Neutrophil (primary cell): ENCODE results near the gene MOAP1.
"Not testable (repeated sequence)": the region's sequence is repeated elsewhere in the genome, so short reads cannot be mapped to it uniquely, and the experiment has no call there.

Experiments used
- H3K27ac ChIP-seq: fragments of 200-600 bp; sonication (generic); 2 replicates; pipeline ENCODE4 v1.5.1; 2016; ENCODE audit warnings: mild to moderate bottlenecking, moderate library complexity
- H3K27me3 ChIP-seq: fragments of 200-600 bp; sonication (generic); 2 replicates; pipeline ENCODE4 v1.6.0; 2016; ENCODE audit warnings: mild to moderate bottlenecking
- H3K36me3 ChIP-seq: fragments of 200-600 bp; sonication (generic); 2 replicates; pipeline ENCODE4 v1.5.1; 2017
- H3K4me1 ChIP-seq, 2 experiments: fragments of 200-600 bp in 1 of 2; sonication (generic) in 1 of 2; 1 replicate in 1 of 2; 2 replicates in 1 of 2; pipeline versions ENCODE4 v1.5.1 to v1.6.1; 2013 to 2016; ENCODE audit warnings: low read depth in 1 of 2, low read length in 1 of 2, mild to moderate bottlenecking in 1 of 2, moderate library complexity in 1 of 2; ENCODE audit not compliant: control insufficient read depth in 1 of 2, insufficient read depth in 1 of 2
- H3K4me3 ChIP-seq, 2 experiments: fragments of 200-600 bp in 1 of 2; sonication (generic) in 1 of 2; 1 replicate in 1 of 2; 2 replicates in 1 of 2; pipeline ENCODE4 v1.5.1; 2013 to 2016; ENCODE audit warnings: low read depth in 1 of 2, low read length in 1 of 2, mild to moderate bottlenecking in 1 of 2, moderate library complexity in 1 of 2
- H3K9me3 ChIP-seq: fragments of 200-600 bp; sonication (generic); 2 replicates; pipeline ENCODE4 v1.5.1; 2016
- TF ChIP-seq, protein P1 (sequence below): fragments of 200-600 bp; sonication (generic); IDR thresholded peaks from 2 replicates; pipeline ENCODE4 v1.5.1; 2016; ENCODE audit warnings: antibody characterized with exemption

MOAP1 gene

DNA sequence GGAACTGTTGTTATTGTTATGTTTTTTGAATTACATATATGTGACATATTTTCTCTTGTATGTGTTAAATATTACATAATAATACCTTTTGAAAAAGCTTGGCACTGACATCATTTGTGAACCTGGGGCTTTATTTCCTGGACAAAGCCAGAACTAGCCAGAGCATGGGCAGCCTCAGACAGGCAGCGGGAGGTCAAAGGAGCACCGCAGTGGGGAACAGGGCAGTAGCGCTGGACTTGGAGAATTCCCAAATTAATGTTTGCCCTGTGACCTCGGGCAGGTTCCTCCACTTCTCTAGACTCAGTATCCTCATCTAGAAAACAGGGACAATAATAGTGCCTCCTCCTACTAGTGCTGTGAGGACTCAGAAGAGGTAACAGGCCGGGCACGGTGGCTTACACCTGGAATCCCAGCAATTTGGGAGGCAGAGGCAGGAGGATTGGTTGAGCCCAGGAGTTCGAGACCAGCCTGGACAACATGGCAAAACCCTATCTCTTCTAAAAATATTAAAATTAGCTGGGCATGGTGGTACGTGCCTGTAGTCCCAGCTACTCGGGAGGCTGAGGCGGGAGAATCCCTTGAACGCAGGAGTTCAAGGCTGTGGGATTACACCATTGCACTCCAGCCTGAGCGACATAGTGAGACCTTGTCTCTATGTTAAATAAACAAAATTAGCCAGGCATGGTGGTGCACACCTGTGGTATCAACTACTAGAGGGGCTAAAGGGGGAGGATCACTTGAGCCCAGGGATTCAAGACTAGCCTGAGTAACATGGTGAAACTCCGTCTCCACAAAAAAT lies 41.6 kb downstream of the MOAP1 start:
- Histone ChIP-seq H3K27me3 (no peaks in the 10 kb centered on the region), H3K27ac (no peak overlapping the region), H3K36me3 (no peaks in the 10 kb centered on the region), H3K9me3 (no peaks in the 10 kb centered on the region), H3K4me1 (no peaks in the 10 kb centered on the region), H3K4me3 (no peak overlapping the region)
- TF ChIP-seq, protein P1, sequence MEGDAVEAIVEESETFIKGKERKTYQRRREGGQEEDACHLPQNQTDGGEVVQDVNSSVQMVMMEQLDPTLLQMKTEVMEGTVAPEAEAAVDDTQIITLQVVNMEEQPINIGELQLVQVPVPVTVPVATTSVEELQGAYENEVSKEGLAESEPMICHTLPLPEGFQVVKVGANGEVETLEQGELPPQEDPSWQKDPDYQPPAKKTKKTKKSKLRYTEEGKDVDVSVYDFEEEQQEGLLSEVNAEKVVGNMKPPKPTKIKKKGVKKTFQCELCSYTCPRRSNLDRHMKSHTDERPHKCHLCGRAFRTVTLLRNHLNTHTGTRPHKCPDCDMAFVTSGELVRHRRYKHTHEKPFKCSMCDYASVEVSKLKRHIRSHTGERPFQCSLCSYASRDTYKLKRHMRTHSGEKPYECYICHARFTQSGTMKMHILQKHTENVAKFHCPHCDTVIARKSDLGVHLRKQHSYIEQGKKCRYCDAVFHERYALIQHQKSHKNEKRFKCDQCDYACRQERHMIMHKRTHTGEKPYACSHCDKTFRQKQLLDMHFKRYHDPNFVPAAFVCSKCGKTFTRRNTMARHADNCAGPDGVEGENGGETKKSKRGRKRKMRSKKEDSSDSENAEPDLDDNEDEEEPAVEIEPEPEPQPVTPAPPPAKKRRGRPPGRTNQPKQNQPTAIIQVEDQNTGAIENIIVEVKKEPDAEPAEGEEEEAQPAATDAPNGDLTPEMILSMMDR: no peak

DNA sequence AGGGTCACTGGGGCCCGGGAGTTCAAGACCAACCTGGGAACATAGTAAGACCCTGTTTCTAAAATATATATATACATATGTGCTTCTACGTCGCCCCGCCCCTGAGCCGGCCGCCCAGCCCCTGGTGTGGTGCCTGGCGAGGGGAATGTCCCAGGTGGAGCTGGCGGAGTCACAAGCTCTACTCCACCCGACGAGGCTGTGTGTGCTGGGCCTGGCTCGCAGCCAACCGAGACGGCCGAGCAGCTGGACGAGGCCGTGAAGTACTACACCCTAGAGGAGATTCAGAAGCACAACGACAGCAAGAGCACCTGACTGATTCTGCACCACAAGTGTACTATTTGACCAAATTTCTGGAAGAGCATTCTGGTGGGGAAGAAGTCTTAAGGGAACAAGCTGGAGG lies 46.8 kb downstream of the MOAP1 start:
- Histone ChIP-seq H3K27me3 (no peaks in the 10 kb centered on the region), H3K4me1 (peaks cover 2 to 4% of the 10 kb centered on the region in 2 experiments), H3K27ac (no peak overlapping the region), H3K4me3 (no peak overlapping the region), H3K9me3 (no peaks in the 10 kb centered on the region), H3K36me3 (no peaks in the 10 kb centered on the region)
- TF ChIP-seq, protein P1: no peak

DNA sequence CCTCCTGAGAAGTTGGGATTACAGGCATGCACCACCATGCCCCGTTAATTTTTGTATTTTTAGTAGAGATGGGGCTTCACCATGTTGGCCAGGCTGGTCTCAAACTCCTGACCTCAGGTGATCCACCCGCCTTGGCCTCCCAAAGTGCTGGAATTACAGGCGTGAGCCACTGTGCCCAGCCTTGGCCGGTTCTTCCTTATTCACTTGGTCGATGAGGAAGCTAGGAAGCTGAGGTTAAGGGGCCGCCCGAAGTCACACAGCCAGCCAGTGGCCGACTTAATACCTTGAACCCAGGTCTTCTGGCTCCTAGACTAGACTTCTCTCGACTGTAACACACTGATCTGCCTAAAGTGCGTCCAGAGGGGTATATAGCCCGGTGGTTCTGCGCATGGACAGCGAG lies 48.2 kb downstream of the MOAP1 start:
- H3K27me3 ChIP-seq, H3K4me3 ChIP-seq, H3K4me1 ChIP-seq, H3K27ac ChIP-seq, H3K36me3 ChIP-seq, H3K9me3 ChIP-seq: not testable (repeated sequence)

DNA sequence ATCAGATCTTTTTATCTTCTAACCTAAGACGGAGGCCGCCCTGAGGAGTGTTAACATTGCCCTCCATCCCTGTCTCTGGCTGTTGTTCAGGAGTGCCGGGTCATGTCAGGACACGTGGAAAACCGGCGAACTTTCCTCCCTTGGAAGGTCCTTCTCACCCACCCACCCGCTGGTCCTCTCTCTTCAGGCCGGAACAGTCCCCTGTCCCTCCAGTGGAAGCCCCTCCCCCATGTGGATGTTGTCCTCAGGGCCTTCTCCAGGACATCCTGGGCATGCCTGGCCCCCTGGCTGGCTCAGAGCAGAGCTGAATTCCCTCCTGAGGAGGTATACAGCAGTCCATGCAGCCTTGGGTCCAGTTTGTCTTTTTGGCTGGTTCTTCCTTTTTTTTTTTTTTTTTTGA lies 48.7 kb downstream of the MOAP1 start:
- H3K4me3 ChIP-seq: no peak overlapping the region

DNA sequence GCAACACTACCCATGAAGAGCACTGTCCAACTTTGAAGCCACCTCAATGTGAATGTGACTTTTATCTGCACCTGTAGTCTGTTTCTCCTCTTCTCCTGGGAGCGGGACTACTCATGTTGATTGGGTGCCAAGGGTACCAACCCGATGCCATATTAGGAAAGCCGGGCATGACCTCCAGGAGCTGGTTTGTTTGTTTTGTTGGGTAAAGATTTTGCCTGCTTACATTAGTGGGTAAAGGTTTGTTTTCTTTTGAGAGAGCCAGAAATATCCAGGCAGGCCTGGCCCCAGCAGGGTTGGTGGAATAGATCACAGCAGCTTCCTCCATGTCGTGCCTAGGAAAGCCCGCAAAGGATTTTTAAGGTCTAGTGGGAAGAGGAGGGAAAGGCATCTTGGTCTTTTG lies 49.3 kb downstream of the MOAP1 start:
- no peaks in the 10 kb centered on the region for H3K27me3 ChIP-seq
- no peaks in the 10 kb centered on the region for H3K36me3 ChIP-seq
- no peak overlapping the region for H3K27ac ChIP-seq
- H3K4me1 ChIP-seq: peaks cover 2 to 4% of the 10 kb centered on the region in 2 experiments
- TF ChIP-seq, protein P1: no peak
- no peaks in the 10 kb centered on the region for H3K9me3 ChIP-seq
- H3K4me3 ChIP-seq: no peak overlapping the region

More for the DNA sequence above, 48.7 kb downstream of the MOAP1 start:
- H3K27ac ChIP-seq: no peak overlapping the region
- TF ChIP-seq, protein P1: no peak
- H3K9me3 ChIP-seq: no peaks in the 10 kb centered on the region
- H3K36me3 ChIP-seq: no peaks in the 10 kb centered on the region
- no peaks in the 10 kb centered on the region for H3K27me3 ChIP-seq
- peaks cover 2 to 4% of the 10 kb centered on the region in 2 experiments for H3K4me1 ChIP-seq

DNA sequence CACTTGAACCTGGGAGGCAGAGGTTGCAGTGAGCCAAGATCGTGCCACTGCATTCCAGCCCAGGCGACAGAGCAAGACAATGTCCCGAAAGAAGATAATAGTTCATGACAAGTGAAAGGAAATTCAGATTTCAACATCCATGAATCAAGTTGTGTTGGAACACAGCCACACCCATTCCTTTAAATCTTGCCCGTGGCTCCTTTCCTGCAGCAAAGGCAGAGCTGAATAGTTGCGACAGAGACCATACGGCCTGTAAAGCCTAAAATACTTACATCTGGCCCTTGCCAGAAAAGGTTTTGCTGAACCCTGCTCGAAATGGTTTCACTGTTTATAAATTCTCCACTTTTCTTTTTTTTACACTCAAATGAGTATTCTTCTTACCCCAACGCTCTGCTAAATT lies 51.2 kb downstream of the MOAP1 start:
- H3K4me3 ChIP-seq: no peak overlapping the region
- H3K9me3 ChIP-seq: no peaks in the 10 kb centered on the region
- H3K36me3 ChIP-seq: no peaks in the 10 kb centered on the region
- H3K4me1 ChIP-seq: peaks cover 10 to 12% of the 10 kb centered on the region in 2 experiments
- TF ChIP-seq, protein P1: no peak
- H3K27me3 ChIP-seq: no peaks in the 10 kb centered on the region
- H3K27ac ChIP-seq: no peak overlapping the region
